ENCODE results near the gene JRKL. TPM values are rescaled to one million over a fixed set of nuclear protein-coding genes. Genes with fewer than 3 reads are reported as not detected.
"Not testable (repeated sequence)": the region's sequence is repeated elsewhere in the genome, so short reads cannot be mapped to it uniquely, and the experiment has no call there.

JRKL gene
- total and polyA plus RNA-seq, 8 donors: 2.0 to 7.0 (median 3.1) TPM

GRCh38 chr11:96393753-96394348 is 4.0 kb downstream of the JRKL start:
- WGBS, 2 donors: 9 to 10% methylated on average over 1 of the region's 1 CpG
- H3K4me3 ChIP-seq: no peak overlapping the region
- H3K36me3 ChIP-seq: no peaks in the 10 kb centered on the region
- DNase-seq: no peak
- H3K27ac ChIP-seq: no peak overlapping the region
- intact Hi-C loops (cut with DNase I): no loop called here
- no peaks in the 10 kb centered on the region for H3K9me3 ChIP-seq
- peaks cover 0 to 3% (median 1%) of the 10 kb centered on the region in 3 donors for H3K4me1 ChIP-seq
- no peak for FAIRE-seq
- H3K27me3 ChIP-seq: no peaks in the 10 kb centered on the region
- peak in 3 of 4 donors; percentile 43 to 63 (median 54) for TF ChIP-seq CTCF (IDR thresholded peaks at IDR 0.05)
- ATAC-seq: no peak

GRCh38 chr11:96394773-96395172 is 5.0 kb downstream of the JRKL start:
- no peak overlapping the region for H3K4me3 ChIP-seq
- no peak for TF ChIP-seq CTCF (IDR thresholded peaks at IDR 0.05)
- H3K4me1 ChIP-seq: peaks cover 0 to 3% (median 0%) of the 10 kb centered on the region in 3 donors
- H3K27ac ChIP-seq: no peak overlapping the region
- intact Hi-C loops (cut with DNase I): no loop called here
- no peaks in the 10 kb centered on the region for H3K9me3 ChIP-seq
- no peaks in the 10 kb centered on the region for H3K36me3 ChIP-seq
- ATAC-seq: no peak
- no peak for DNase-seq
- no peak for FAIRE-seq
- H3K27me3 ChIP-seq: no peaks in the 10 kb centered on the region

GRCh38 chr11:96396637-96397036 is 6.8 kb downstream of the JRKL start:
- no peaks in the 10 kb centered on the region for H3K36me3 ChIP-seq
- FAIRE-seq: no peak
- H3K27ac ChIP-seq: no peak overlapping the region
- TF ChIP-seq CTCF (IDR thresholded peaks at IDR 0.05): no peak
- no peaks in the 10 kb centered on the region for H3K4me1 ChIP-seq
- intact Hi-C loops (cut with DNase I): no loop called here
- H3K27me3 ChIP-seq: no peaks in the 10 kb centered on the region
- no peak for DNase-seq
- ATAC-seq: no peak
- H3K9me3 ChIP-seq: no peaks in the 10 kb centered on the region
- 67 to 78% methylated on average over 4 of the region's 4 CpGs for WGBS, 2 donors
- H3K4me3 ChIP-seq: no peak overlapping the region

GRCh38 chr11:96397863-96398262 is 8.1 kb downstream of the JRKL start:
- Histone ChIP-seq H3K36me3 (no peaks in the 10 kb centered on the region), H3K9me3 (no peaks in the 10 kb centered on the region), H3K4me3 (no peak overlapping the region), H3K27me3 (no peaks in the 10 kb centered on the region), H3K27ac (no peak overlapping the region), H3K4me1 (no peaks in the 10 kb centered on the region)
- intact Hi-C loops (cut with DNase I): no loop called here
- FAIRE-seq (no peak), DNase-seq (no peak), ATAC-seq (no peak)
- no peak for TF ChIP-seq CTCF (IDR thresholded peaks at IDR 0.05)
- WGBS, 2 donors: 82 to 95% methylated on average over 3 of the region's 3 CpGs

GRCh38 chr11:96400697-96401096 is 10.9 kb downstream of the JRKL start:
- no peaks in the 10 kb centered on the region for H3K9me3 ChIP-seq
- FAIRE-seq: no peak
- WGBS, 2 donors: 80 to 96% methylated on average over 1 of the region's 1 CpG
- ATAC-seq: no peak
- H3K27me3 ChIP-seq: no peaks in the 10 kb centered on the region
- no peaks in the 10 kb centered on the region for H3K36me3 ChIP-seq
- intact Hi-C loops (cut with DNase I): no loop called here
- no peak for TF ChIP-seq CTCF (IDR thresholded peaks at IDR 0.05)
- H3K4me3 ChIP-seq: no peak overlapping the region
- H3K4me1 ChIP-seq: no peaks in the 10 kb centered on the region
- H3K27ac ChIP-seq: no peak overlapping the region
- no peak for DNase-seq

GRCh38 chr11:96411412-96411811 is 21.6 kb downstream of the JRKL start:
- ATAC-seq; FAIRE-seq; H3K36me3 ChIP-seq; H3K4me1 ChIP-seq; H3K27ac ChIP-seq; H3K27me3 ChIP-seq; DNase-seq; intact Hi-C loops (cut with DNase I); H3K9me3 ChIP-seq: not testable (repeated sequence)
- peak overlapping the region in 1 of 4 donors; percentile 39 for H3K4me3 ChIP-seq
- 59 to 70% methylated on average over 14 to 18 of the region's 18 CpGs for WGBS, 2 donors

All from pancreas (tissue), 10 donors.